Measurements from ENCODE around the gene PRSS12. TPM values are rescaled to one million over a fixed set of nuclear protein-coding genes. Genes with fewer than 3 reads are reported as not detected.
"Not testable (repeated sequence)": the region's sequence is repeated elsewhere in the genome, so short reads cannot be mapped to it uniquely, and the experiment has no call there.

PRSS12 gene
- polyA plus RNA-seq, 1 of the 3 experiments (the other 2 are of a cell fraction): 137 TPM

DNA sequence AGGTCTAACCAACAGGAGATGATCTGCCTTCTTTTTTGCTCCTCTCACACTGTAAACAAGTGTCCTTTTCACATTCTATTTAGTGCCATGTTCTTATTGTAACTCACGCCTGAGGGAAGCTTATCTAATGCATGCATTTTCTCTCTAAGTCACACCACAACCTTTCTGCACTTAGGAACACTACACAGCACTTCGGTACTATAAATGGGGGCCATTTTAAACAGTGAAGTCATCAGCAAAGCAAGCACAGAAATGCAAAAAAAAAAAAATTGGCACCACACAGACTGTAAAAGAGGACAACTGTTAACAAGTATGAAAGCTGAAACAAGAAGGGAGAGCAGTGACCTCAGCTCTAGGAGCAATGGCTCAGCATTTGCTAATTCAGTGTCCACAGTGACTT, 45.2 kb downstream of the PRSS12 start:
- peaks cover 3% of the 10 kb centered on the region for H3F3A ChIP-seq (replicated peaks; ENCODE audit: insufficient read depth)
- H3K79me2 ChIP-seq (ENCODE audit: insufficient read depth): no peaks in the 10 kb centered on the region
- H3K27ac ChIP-seq (ENCODE audit: low read depth in 2 of 2, low read length in 1 of 2): no peak overlapping the region; a peak in 1 of 4 replicates
- H3K27me3 ChIP-seq (ENCODE audit: insufficient read depth): no peaks in the 10 kb centered on the region
- DNase-seq: no peak
- H3K4me3 ChIP-seq (ENCODE audit: low read depth in 2 of 2, low read length in 1 of 2): no peak overlapping the region
- H3K36me3 ChIP-seq (replicated peaks in 1 of 2; ENCODE audit: control insufficient read depth in 1 of 2, insufficient read depth in 2 of 2, low read length in 1 of 2): peaks cover 3 to 46% of the 10 kb centered on the region in 2 experiments
- H3K4me2 ChIP-seq: no peak overlapping the region
- WGBS (ENCODE audit: low lambda C conversion rate): 75% methylated on average over 2 of the region's 2 CpGs
- peaks cover 0 to 3% of the 10 kb centered on the region in 2 experiments; a peak in 2 of 4 replicates for H3K4me1 ChIP-seq (ENCODE audit: control insufficient read depth in 1 of 2, insufficient read depth in 2 of 2, low read depth in 1 of 2, low read length in 1 of 2)
- ChIA-PET CTCF (interaction anchor here (0.7 to 1.5 kb wide), 4 partner anchors 9 to 45 kb away, joined by 3 to 7 read pairs (median 4); partner anchors contain the start of gene PRSS12), POLR2A (interaction anchor here (0.6 kb wide), 1 partner anchor 24 kb away, joined by 4 read pairs; no protein-coding TSS in a partner anchor)
- TF ChIP-seq, protein P1, sequence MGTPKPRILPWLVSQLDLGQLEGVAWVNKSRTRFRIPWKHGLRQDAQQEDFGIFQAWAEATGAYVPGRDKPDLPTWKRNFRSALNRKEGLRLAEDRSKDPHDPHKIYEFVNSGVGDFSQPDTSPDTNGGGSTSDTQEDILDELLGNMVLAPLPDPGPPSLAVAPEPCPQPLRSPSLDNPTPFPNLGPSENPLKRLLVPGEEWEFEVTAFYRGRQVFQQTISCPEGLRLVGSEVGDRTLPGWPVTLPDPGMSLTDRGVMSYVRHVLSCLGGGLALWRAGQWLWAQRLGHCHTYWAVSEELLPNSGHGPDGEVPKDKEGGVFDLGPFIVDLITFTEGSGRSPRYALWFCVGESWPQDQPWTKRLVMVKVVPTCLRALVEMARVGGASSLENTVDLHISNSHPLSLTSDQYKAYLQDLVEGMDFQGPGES (IDR thresholded peaks at IDR 0.05; ENCODE audit: low read depth, low read length): no peak
- TF ChIP-seq RXRA (IDR thresholded peaks at IDR 0.05; ENCODE audit: borderline replicate concordance, low read depth) (no peak), YY1 (IDR thresholded peaks at IDR 0.05; ENCODE audit: low read depth) (no peak), TEAD4 (IDR thresholded peaks at IDR 0.05; ENCODE audit: borderline replicate concordance, insufficient read depth) (no peak), TAF1 (IDR thresholded peaks at IDR 0.05; ENCODE audit: borderline replicate concordance, low read depth, low read length) (no peak), EZH2phosphoT487 (IDR thresholded peaks at IDR 0.05; ENCODE audit: borderline replicate concordance, low read depth) (no peak), MEF2A (IDR thresholded peaks at IDR 0.05; ENCODE audit: borderline replicate concordance, low read depth) (no peak), MXI1 (IDR thresholded peaks at IDR 0.05; ENCODE audit: low read depth, low read length) (no peak), RFX5 (IDR thresholded peaks at IDR 0.05; ENCODE audit: low read length) (no peak), TCF12 (IDR thresholded peaks at IDR 0.05) (no peak), RAD21 (IDR thresholded peaks at IDR 0.05; ENCODE audit: low read length) (no peak), FOXM1 (IDR thresholded peaks at IDR 0.05; ENCODE audit: low read depth) (no peak), NFIC (IDR thresholded peaks at IDR 0.05; ENCODE audit: borderline replicate concordance) (no peak)
- TF ChIP-seq, protein P2, sequence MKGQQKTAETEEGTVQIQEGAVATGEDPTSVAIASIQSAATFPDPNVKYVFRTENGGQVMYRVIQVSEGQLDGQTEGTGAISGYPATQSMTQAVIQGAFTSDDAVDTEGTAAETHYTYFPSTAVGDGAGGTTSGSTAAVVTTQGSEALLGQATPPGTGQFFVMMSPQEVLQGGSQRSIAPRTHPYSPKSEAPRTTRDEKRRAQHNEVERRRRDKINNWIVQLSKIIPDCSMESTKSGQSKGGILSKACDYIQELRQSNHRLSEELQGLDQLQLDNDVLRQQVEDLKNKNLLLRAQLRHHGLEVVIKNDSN (IDR thresholded peaks at IDR 0.05; ENCODE audit: borderline replicate concordance, low read depth): no peak
- TF ChIP-seq, protein P3, sequence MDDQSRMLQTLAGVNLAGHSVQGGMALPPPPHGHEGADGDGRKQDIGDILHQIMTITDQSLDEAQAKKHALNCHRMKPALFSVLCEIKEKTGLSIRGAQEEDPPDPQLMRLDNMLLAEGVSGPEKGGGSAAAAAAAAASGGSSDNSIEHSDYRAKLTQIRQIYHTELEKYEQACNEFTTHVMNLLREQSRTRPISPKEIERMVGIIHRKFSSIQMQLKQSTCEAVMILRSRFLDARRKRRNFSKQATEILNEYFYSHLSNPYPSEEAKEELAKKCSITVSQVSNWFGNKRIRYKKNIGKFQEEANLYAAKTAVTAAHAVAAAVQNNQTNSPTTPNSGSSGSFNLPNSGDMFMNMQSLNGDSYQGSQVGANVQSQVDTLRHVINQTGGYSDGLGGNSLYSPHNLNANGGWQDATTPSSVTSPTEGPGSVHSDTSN (IDR thresholded peaks at IDR 0.05): no peak
- TF ChIP-seq, protein P4, sequence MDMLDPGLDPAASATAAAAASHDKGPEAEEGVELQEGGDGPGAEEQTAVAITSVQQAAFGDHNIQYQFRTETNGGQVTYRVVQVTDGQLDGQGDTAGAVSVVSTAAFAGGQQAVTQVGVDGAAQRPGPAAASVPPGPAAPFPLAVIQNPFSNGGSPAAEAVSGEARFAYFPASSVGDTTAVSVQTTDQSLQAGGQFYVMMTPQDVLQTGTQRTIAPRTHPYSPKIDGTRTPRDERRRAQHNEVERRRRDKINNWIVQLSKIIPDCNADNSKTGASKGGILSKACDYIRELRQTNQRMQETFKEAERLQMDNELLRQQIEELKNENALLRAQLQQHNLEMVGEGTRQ (IDR thresholded peaks at IDR 0.05; ENCODE audit: borderline replicate concordance, low read depth, low read length): no peak
- H3K9me3 ChIP-seq: no peaks in the 10 kb centered on the region
- H2AFZ ChIP-seq (ENCODE audit: low read depth): no peak overlapping the region
- H4K20me1 ChIP-seq (ENCODE audit: insufficient read depth): no peaks in the 10 kb centered on the region
- no peaks in the 10 kb centered on the region for H3K9me2 ChIP-seq
- H3K9ac ChIP-seq: no peak overlapping the region

DNA sequence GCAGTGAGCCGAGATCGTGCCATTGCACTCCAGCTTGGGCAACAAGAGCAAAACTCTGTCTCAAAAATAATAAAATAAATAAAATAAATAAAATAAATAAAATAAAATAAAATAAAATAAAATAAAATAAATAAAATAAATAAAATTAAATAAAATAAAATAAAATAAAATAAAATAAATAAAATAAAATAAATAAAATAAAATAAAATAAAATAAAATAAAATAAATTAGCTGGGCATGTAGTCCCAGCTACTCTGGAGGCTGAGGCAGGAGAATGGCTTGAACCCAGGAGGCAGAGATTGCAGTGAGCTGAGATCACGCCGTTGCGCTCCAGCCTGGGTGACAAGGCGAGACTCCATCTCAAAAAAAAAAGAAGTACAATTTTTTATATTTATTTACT, 53.2 kb downstream of the PRSS12 start:
- H4K20me1 ChIP-seq (ENCODE audit: insufficient read depth); DNase-seq; H3K27me3 ChIP-seq (ENCODE audit: insufficient read depth); H3K4me1 ChIP-seq (ENCODE audit: control insufficient read depth in 1 of 2, insufficient read depth in 2 of 2, low read depth in 1 of 2, low read length in 1 of 2); H3K9ac ChIP-seq; H3K27ac ChIP-seq (ENCODE audit: low read depth in 2 of 2, low read length in 1 of 2); H3K4me3 ChIP-seq (ENCODE audit: low read depth in 2 of 2, low read length in 1 of 2); H2AFZ ChIP-seq (ENCODE audit: low read depth); H3K9me2 ChIP-seq; H3K9me3 ChIP-seq; H3K4me2 ChIP-seq; H3F3A ChIP-seq (replicated peaks; ENCODE audit: insufficient read depth); H3K79me2 ChIP-seq (ENCODE audit: insufficient read depth): not testable (repeated sequence)
- ChIA-PET POLR2A (interaction anchor here (0.6 kb wide), 1 partner anchor 1342 kb away, joined by 3 read pairs; no protein-coding TSS in a partner anchor), CTCF (interaction anchor here (2.2 kb wide), 1 partner anchor 38 kb away, joined by 5 read pairs; no protein-coding TSS in a partner anchor)
- H3K36me3 ChIP-seq (replicated peaks in 1 of 2; ENCODE audit: control insufficient read depth in 1 of 2, insufficient read depth in 2 of 2, low read length in 1 of 2): peaks cover 16 to 48% of the 10 kb centered on the region in 2 experiments
- 97% methylated on average over 6 of the region's 6 CpGs for WGBS (ENCODE audit: low lambda C conversion rate)
